SK-N-SH (cell line): ENCODE results near the gene ZNHIT3. TPM values are rescaled to one million over a fixed set of nuclear protein-coding genes. Genes with fewer than 3 reads are reported as not detected.

Experiments used
- CTCF ChIA-PET: fragments of 300-600, 350-600 bp; formaldehyde crosslinking; extraction: SDS; loops from one replicate; lab custom pipeline; 2021; lab: Yijun Ruan, JAX
- POLR2A ChIA-PET: fragments of 350-600 bp; sonication (Branson Sonifier 250); formaldehyde crosslinking; extraction: SDS; loops from one replicate; lab custom pipeline; 2020; ENCODE audit warnings: antibody characterized with exemption, inconsistent platforms; lab: Yijun Ruan, JAX
- DNase-seq: peaks from one replicate; pipeline ENCODE4 v3.0.0; 2012
- H2AFZ ChIP-seq: fragments of 200-600 bp; sonication (generic); 2 replicates; pipeline ENCODE4 v1.8.1; 2016; ENCODE audit warnings: antibody characterized with exemption, mild to moderate bottlenecking, low read depth
- H3F3A ChIP-seq: fragments of 200-600 bp; sonication (generic); replicated peaks from 2 replicates; pipeline ENCODE3; 2016; ENCODE audit warnings: antibody characterized with exemption, mild to moderate bottlenecking; ENCODE audit not compliant: insufficient read depth
- H3K27ac ChIP-seq, 2 experiments: fragments of 200-500 bp in 1 of 2; fragments of 200-600 bp in 1 of 2; sonication (Bioruptor generic) in 1 of 2; sonication (generic), shearing (Covaris generic) in 1 of 2; 2 replicates each; pipeline versions ENCODE4 v1.5.1 to v1.6.1; 2014 to 2016; ENCODE audit warnings: low read depth in 2 of 2, inconsistent platforms in 1 of 2, low read length in 1 of 2, mild to moderate bottlenecking in 1 of 2, mixed read lengths in 1 of 2
- H3K27me3 ChIP-seq: fragments of 200-600 bp; sonication (generic), shearing (Covaris generic); 2 replicates; pipeline ENCODE4 v1.6.1; 2016; ENCODE audit warnings: mixed run types; ENCODE audit not compliant: insufficient read depth
- H3K36me3 ChIP-seq, 2 experiments: fragments of 200-500 bp in 1 of 2; fragments of 200-600 bp in 1 of 2; sonication (Bioruptor generic) in 1 of 2; sonication (generic) in 1 of 2; replicated peaks in 1 of 2; 2 replicates each; pipeline versions ENCODE3 to v1.5.1; 2014 to 2016; ENCODE audit warnings: low read length in 1 of 2, mild to moderate bottlenecking in 1 of 2; ENCODE audit not compliant: insufficient read depth in 2 of 2, control insufficient read depth in 1 of 2
- H3K4me1 ChIP-seq, 2 experiments: fragments of 200-500 bp in 1 of 2; fragments of 200-600 bp in 1 of 2; sonication (Bioruptor generic) in 1 of 2; sonication (generic), shearing (Covaris generic) in 1 of 2; 2 replicates each; pipeline versions ENCODE4 v1.5.1 to v1.6.1; 2014 to 2016; ENCODE audit warnings: low read depth in 1 of 2, low read length in 1 of 2, mixed run types in 1 of 2; ENCODE audit not compliant: insufficient read depth in 2 of 2, control insufficient read depth in 1 of 2
- H3K4me2 ChIP-seq: fragments of 200-600 bp; sonication (generic), shearing (Covaris generic); 2 replicates; pipeline ENCODE4 v1.6.1; 2017; ENCODE audit warnings: mixed run types
- H3K4me3 ChIP-seq, 2 experiments: fragments of 200-500 bp in 1 of 2; fragments of 200-600 bp in 1 of 2; sonication (Bioruptor generic) in 1 of 2; sonication (generic), shearing (Covaris generic) in 1 of 2; 2 replicates each; pipeline versions ENCODE4 v1.5.1 to v1.8.1; 2014 to 2016; ENCODE audit warnings: low read depth in 2 of 2, inconsistent platforms in 1 of 2, low read length in 1 of 2, mild to moderate bottlenecking in 1 of 2, mixed read lengths in 1 of 2, moderate library complexity in 1 of 2
- H3K79me2 ChIP-seq: fragments of 200-600 bp; sonication (generic); 2 replicates; pipeline ENCODE4 v1.8.1; 2017; ENCODE audit warnings: mild to moderate bottlenecking; ENCODE audit not compliant: insufficient read depth
- H3K9ac ChIP-seq: fragments of 200-600 bp; sonication (generic); 2 replicates; pipeline ENCODE4 v1.6.1; 2017; ENCODE audit warnings: mixed run types
- H3K9me2 ChIP-seq: fragments of 200-600 bp; sonication (generic); 2 replicates; pipeline ENCODE4 v1.6.1; 2017; ENCODE audit warnings: mixed run types
- H3K9me3 ChIP-seq: fragments of 200-600 bp; sonication (generic); 2 replicates; pipeline ENCODE4 v1.6.1; 2017; ENCODE audit warnings: mixed run types, mild to moderate bottlenecking, moderate library complexity
- H4K20me1 ChIP-seq: fragments of 200-600 bp; sonication (generic); 2 replicates; pipeline ENCODE4 v1.6.1; 2017; ENCODE audit warnings: mild to moderate bottlenecking, mixed run types; ENCODE audit not compliant: insufficient read depth
- ELF1 ChIP-seq: IDR thresholded peaks from 2 replicates; pipeline ENCODE4 v1.4.0; 2012
- EP300 ChIP-seq, 2 experiments: IDR thresholded peaks; 2 replicates each; pipeline versions ENCODE4 v1.4.0 to v1.6.1; 2012; ENCODE audit warnings: borderline replicate concordance in 1 of 2, low read depth in 1 of 2, low read length in 1 of 2
- EZH2phosphoT487 ChIP-seq: fragments of 200-600 bp; sonication (generic); IDR thresholded peaks from 2 replicates; pipeline ENCODE4 v1.6.1; 2017; ENCODE audit warnings: low read depth, mixed run types, mild to moderate bottlenecking, antibody characterized with exemption, moderate library complexity, borderline replicate concordance
- FOXM1 ChIP-seq: IDR thresholded peaks from 2 replicates; pipeline ENCODE4 v1.4.0; 2012; ENCODE audit warnings: low read depth, mild to moderate bottlenecking
- GABPA ChIP-seq: IDR thresholded peaks from 2 replicates; pipeline ENCODE4 v1.4.0; 2012; ENCODE audit warnings: low read depth, mild to moderate bottlenecking
- GATA2 ChIP-seq: sonication (generic); formaldehyde crosslinking; IDR thresholded peaks from 2 replicates; pipeline ENCODE4 v1.5.0; 2020; ENCODE audit warnings: mild to moderate bottlenecking, missing genetic modification reagents
- JUND ChIP-seq: IDR thresholded peaks from 2 replicates; pipeline ENCODE4 v1.4.0; 2012
- NFIC ChIP-seq: IDR thresholded peaks from 2 replicates; pipeline ENCODE4 v1.4.0; 2012; ENCODE audit warnings: borderline replicate concordance
- RAD21 ChIP-seq: IDR thresholded peaks from 2 replicates; pipeline ENCODE4 v1.6.1; 2012; ENCODE audit warnings: mild to moderate bottlenecking, low read length
- RCOR1 ChIP-seq: fragments of 150-350 bp; IDR thresholded peaks from 2 replicates; pipeline ENCODE4 v1.6.1; 2017; ENCODE audit warnings: antibody characterized with exemption, low read length
- REST ChIP-seq: IDR thresholded peaks from 2 replicates; pipeline ENCODE4 v1.6.1; 2012; ENCODE audit warnings: mild to moderate bottlenecking, low read depth, low read length, moderate library complexity
- RXRA ChIP-seq: IDR thresholded peaks from 2 replicates; pipeline ENCODE4 v1.4.0; 2012; ENCODE audit warnings: low read depth, mild to moderate bottlenecking, borderline replicate concordance
- SMC3 ChIP-seq: IDR thresholded peaks from 2 replicates; pipeline ENCODE4 v1.6.1; 2012; ENCODE audit warnings: low read depth, low read length, improper control_type of control experiment
- TAF1 ChIP-seq: IDR thresholded peaks from 2 replicates; pipeline ENCODE4 v1.6.1; 2012; ENCODE audit warnings: low read depth, mild to moderate bottlenecking, low read length, moderate library complexity, borderline replicate concordance
- TCF12 ChIP-seq: IDR thresholded peaks from 2 replicates; pipeline ENCODE4 v1.4.0; 2012
- USF2 ChIP-seq: fragments of 150-350 bp; IDR thresholded peaks from 2 replicates; pipeline ENCODE4 v1.6.1; 2017; ENCODE audit warnings: antibody characterized with exemption, low read length, low read depth, borderline replicate concordance
- YY1 ChIP-seq: IDR thresholded peaks from 2 replicates; pipeline ENCODE4 v1.4.0; 2012; ENCODE audit warnings: low read depth, mild to moderate bottlenecking
- WGBS: methylation state at CpG from one replicate; pipeline ENCODE4 v1.1.6; 2017; ENCODE audit warnings: low lambda C conversion rate; 5-methylcytosine and 5-hydroxymethylcytosine counted together
- polyA plus RNA-seq, 3 experiments: library from polyadenylated mRNA; depleted of rRNA; stranded (reverse); fragments of >200 nt; gene quantifications; 2 replicates each; pipeline ENCODE4 v1.2.3, GENCODE V29; 2012

ZNHIT3 gene
- polyA plus RNA-seq, 1 of the 3 experiments (the other 2 are of a cell fraction), result 59.9 TPM

GRCh38 chr17:36460265-36460937 is 26.1 kb upstream of the ZNHIT3 start:
- CTCF ChIA-PET, result interaction anchor here (3.4 kb wide), 1 partner anchor 23 kb away, joined by 15 read pairs; no protein-coding TSS in a partner anchor
- POLR2A ChIA-PET, result no interaction called here

More at GRCh38 chr17:36460265-36460937, 26.1 kb upstream of the ZNHIT3 start:
- H3K9ac ChIP-seq, result no peak overlapping the region
- no peak overlapping the region for H3K4me3 ChIP-seq
- no peaks in the 10 kb centered on the region for H3K79me2 ChIP-seq
- no peak for DNase-seq
- no peaks in the 10 kb centered on the region for H3K36me3 ChIP-seq
- no peaks in the 10 kb centered on the region for H3K9me2 ChIP-seq
- H3K27me3 ChIP-seq, result peaks cover 13% of the 10 kb centered on the region; the same call in 1 of the 2 replicates
- H3K27ac ChIP-seq, result no peak overlapping the region
- WGBS, result 8% methylated on average over 5 of the region's 5 CpGs
- H3K4me1 ChIP-seq, result no peaks in the 10 kb centered on the region
- no peaks in the 10 kb centered on the region for H3F3A ChIP-seq
- H3K9me3 ChIP-seq, result no peaks in the 10 kb centered on the region
- H4K20me1 ChIP-seq, result no peaks in the 10 kb centered on the region
- TF ChIP-seq RAD21 (no peak), YY1 (no peak), USF2 (no peak), RXRA (no peak), SMC3 (no peak), NFIC (no peak), EP300 (IDR thresholded peaks at IDR 0.05; ENCODE audit: borderline replicate concordance in 1 of 2, low read depth in 1 of 2, low read length in 1 of 2) (no peak), REST (no peak), FOXM1 (no peak), RCOR1 (no peak), TAF1 (no peak), TCF12 (no peak), GABPA (no peak), ELF1 (no peak), JUND (no peak), GATA2 (CRISPR knock-in tag) (no peak), EZH2phosphoT487 (no peak)
- H2AFZ ChIP-seq, result no peak overlapping the region
- H3K4me2 ChIP-seq, result no peak overlapping the region
